SW480 (cell line): ENCODE data around the gene C5orf46.

Experiments used
- DNase-seq: peaks from one replicate; pipeline ENCODE4 v3.0.0-alpha.2; 2016; ENCODE audit warnings: low spot score

C5orf46 gene

DNA sequence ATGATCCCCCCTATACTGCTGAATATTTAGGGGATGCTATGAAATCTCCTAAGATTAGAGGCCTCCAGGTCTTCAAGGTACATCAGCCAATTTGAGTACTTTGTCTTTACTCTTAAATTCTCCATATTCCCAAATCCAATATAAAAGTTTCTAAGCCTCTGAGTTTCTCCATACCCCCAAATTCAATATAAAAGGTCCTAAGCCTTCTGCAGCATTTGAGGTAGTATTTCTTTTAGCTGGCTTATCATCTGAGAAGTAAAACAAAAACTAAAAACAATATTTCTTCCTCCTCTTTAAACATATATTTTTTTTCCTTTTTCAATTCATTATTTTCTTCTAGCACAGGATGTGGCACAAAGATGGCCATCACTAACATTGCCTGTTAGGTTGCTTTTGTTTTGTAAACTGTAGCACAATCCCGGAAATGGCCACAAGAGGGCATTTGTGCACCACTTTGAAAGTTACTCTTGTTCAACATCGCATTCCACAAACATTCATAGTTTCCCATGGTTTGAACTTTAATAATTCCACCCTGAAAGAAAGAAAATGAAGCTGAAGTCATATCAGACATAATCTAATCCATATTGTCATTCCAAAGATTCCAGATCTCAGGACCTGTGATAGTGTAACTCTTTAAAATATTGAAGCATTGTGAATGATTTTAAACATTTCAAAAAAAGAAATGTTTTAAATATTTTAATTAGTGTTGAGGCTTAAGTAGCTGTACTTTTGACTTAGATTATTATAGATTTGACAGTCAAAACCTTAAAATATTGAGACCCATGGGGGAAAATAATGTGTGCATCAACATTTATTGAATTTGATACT lies 48.8 kb downstream of the C5orf46 start:
- peak; percentile 43 for DNase-seq

DNA sequence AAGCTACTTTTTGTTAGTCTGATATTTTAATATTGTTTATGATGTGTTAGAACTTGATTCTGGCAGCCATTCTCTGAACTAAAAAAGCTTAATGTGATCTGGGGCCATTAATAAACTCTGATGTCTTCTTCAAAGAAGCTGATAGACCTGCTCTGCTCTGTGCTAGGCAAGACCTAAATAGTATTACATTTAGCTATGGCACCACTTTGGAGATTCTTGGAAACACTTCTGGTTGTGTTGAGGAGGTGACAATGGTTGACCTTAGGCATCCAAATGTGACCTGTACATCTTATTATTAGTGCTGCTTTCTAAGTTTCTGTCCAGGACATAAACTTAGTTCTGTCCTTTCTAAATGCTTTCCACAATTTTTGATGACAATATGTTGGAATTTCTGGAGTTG lies 49.5 kb downstream of the C5orf46 start:
- DNase-seq, result no peak

GRCh38 chr5:147855774-147856069 lies 50.6 kb downstream of the C5orf46 start:
- no peak for DNase-seq

DNA sequence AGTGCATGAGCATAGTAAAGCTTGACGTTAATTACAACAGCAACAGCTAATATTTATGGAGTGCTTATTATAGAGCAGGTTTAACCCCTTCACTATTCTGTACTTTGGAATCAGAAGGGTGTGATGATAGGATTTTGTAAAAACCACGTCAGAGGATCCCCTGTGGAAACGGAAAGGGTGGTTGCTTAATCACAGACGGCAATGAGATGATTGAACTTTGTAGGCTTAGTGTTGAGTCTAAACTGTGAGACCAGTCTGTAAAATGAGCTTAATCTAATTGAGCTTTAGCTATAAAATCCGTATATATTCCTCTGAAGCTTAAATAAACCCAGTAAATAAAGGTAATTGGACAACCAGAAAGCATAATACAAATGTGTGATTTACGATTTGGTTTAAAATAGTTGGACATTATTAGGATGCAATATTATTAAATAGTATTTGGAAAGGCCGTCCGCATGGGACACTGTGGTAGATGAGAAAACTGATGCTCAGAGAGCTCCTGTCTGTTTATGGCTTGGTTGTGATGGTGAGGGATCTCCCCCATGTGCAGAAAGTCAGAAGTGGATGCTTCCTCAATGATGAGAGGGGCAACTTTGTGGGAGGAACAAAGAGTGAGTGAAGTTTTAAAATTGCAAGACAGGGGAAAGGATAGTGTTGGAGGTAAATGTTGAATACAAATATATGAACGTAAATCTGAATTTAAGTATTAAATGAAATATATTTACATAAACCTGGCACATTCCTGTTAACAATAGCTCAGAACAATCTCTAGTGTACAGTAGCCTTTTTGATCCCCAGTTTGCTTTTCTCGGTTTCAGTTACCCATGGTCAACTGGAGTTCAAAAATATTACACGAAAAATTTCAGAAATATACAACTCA lies 51.2 kb downstream of the C5orf46 start:
- DNase-seq, result no peak

GRCh38 chr5:147854331-147854730 lies 52.0 kb downstream of the C5orf46 start:
- DNase-seq, result no peak

GRCh38 chr5:147853372-147853987 lies 52.9 kb downstream of the C5orf46 start:
- no peak for DNase-seq

DNA sequence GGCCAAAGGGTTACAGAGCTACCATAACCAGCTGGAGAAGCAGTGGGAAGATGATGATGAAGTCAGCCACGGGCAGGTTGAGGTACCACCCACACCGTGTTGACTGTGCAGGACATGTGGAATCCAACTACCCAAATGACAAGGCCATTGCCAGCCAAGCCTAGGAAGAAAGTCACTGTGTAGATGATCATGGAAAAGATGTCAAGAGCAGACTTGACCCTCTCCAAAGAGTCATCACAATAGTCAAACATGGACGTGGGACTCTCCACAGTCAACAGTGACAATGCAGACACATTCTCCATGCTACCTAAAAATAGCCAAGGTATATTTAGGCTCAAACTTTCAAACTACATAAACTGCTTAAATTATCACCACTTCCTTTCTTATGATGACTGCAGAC lies 54.0 kb downstream of the C5orf46 start:
- DNase-seq, result no peak

GRCh38 chr5:147851578-147851977 lies 54.8 kb downstream of the C5orf46 start:
- no peak for DNase-seq

DNA sequence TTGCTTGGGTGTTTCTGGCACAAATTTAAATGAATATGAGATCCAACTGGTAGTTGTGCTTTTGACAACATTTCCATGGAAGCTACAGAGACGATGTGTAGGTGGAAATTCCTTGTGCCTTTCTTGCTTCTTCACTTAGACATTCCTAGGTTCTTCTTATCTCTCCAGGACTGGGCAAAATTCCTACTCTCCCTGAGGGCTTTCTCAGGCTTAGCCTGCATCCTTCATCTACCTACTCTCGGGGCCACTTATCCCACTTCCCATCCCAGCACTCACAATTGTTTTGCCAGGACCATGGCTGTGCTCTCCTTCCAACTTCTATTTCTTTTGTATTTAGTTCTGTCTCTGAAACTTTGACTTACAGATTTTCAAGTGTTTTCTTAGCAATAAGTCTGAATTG lies 57.1 kb downstream of the C5orf46 start:
- DNase-seq, result no peak

- no peak for DNase-seq
Measured at GRCh38 chr5:147845618-147846017, 60.7 kb downstream of the C5orf46 start.

- DNase-seq, result no peak
Measured at GRCh38 chr5:147844846-147845245, 61.5 kb downstream of the C5orf46 start.

DNA sequence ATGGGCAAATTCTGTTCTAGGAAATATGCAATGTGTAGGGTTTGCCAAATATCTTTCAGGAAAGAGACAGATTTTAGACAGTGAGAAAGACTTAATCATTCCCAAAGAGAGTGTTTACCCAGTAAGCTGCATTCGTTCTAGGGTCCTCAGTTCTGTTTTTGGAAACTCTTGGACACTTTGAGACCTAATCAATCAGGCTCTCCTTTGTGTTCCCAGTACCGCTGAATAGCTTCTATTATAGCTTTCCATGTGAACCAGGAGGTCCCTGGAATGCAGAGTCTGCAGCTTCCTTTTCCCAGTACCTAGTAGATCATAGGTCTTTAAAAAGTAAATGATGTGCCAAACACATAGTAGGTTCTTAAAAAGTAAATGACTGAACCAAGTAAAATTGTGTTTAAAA lies 63.5 kb downstream of the C5orf46 start:
- DNase-seq, result no peak
